IPS DF 19.7 (cell line): ENCODE data around the gene LYRM1.
"Not testable (repeated sequence)": the region's sequence is repeated elsewhere in the genome, so short reads cannot be mapped to it uniquely, and the experiment has no call there.

Source experiments
- DNase-seq: peaks from one replicate; pipeline ENCODE4 v3.0.0-alpha.2; 2013; ENCODE audit warnings: low read depth, low spot score

LYRM1 gene

DNA sequence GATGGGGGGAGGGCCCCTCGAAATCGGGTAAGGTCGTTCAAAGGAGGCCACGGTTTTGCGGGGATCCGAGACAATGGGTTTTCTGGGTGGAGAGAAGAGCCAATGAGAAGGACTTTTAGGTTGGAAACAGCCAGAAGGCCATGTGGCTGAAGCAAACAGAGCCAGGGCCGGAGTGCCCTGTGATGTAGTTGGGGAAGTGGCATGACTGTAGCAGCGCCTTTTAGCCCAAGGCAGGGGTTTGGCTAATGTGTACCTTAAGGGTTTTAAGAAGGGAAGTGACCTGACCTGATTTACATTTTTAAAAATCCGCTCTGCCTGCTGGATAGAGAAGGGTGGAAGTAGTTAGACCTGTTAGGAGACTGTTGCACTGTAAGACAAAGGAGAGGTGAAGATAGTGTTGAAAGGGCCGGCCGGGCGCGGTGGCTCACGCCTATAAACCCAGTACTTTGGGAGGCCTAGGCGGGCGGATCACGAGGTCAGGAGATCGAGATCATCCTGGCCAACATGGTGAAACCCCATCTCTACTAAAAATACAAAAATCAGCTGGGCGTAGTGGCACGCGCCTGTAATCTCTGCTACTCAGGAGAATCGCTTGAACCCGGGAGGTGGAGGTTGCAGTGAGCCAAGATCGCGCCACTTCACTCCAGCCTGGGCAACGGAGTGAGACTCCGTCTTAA is 1.0 kb downstream of the LYRM1 start:
- DNase-seq: no peak

DNA sequence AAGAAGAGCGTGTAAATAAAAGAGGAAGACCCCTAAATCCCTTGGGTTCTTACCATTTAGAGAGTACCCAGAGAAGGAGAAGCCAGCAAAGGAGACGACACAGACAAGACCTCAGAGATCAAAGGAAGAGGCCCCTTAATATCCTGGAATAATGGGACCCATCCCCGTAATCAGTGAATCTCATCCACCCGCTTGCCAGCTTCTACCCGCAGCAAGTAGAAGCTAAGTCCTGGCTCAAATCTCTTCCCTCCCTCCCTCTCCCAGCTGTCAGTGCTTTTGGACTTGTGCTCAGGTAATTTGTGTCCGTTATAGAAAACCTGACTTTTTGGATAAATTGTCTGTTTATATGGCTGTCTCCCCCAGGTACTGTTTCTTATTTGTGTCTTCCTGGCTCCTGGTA is 1.9 kb downstream of the LYRM1 start:
- DNase-seq: no peak

DNA sequence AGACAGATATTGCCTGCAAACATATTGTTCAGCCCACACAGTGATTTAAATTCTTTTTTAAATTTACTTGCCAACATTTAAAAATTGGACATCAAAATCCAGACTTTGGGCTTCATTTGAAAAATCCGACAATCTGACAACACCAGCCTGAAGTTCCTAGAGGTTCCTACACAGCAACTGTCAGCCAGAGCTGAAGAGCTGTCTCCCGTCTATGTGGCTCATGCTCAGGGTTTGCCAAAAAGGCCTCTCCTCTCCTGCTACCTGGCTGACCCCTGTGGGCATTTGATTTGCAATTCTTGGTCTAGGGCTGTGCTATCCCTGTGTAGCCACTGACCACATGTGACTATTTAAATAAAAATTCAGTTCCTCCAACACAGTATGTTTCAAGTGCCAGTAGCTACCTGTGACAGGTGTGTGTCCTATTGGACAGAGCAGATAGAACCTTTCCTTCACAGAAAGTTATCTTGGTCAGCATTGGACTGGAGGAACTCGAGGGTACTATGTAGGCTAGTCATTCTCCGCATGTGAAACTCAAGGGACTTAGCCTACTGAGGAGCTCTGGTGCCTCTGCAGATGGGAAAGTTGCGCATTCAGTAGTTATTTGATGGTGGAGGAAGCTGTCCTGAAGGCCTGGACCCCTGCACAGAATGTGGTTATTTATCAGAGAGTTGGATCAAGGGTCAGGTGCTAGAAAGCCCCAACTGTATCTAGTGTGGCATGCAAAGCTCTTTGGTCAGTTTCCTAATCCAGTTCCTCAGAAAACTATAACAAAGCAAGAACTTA is 2.7 kb downstream of the LYRM1 start:
- DNase-seq: no peak

DNA sequence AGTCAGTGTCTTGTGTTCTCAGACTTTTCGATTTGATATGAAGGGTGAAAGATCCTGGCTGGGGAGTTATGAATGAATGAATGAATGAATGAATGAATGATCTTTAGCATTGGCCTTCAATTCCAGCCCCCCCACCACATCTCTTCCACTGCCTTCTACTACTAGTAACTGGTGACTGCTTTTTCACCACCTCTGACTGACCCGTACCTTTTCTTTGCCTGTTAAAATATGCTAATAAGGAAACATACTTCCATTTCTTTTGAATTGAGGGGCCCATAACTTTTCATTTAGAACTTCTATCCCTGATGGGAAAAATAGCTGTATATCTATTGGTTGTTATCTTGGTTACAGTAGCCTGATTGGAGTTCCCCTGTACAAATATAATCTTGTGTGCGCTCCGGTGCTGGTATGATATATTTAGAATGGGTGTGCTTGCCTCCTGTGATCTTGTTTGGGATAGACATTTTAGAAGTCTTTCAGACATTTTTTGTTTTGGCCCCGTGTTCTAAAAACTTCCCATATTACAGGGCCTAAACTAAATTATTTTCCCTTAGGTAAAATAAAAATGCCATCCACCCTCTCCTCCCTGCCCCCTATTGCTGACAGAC is 3.4 kb downstream of the LYRM1 start:
- no peak for DNase-seq

DNA sequence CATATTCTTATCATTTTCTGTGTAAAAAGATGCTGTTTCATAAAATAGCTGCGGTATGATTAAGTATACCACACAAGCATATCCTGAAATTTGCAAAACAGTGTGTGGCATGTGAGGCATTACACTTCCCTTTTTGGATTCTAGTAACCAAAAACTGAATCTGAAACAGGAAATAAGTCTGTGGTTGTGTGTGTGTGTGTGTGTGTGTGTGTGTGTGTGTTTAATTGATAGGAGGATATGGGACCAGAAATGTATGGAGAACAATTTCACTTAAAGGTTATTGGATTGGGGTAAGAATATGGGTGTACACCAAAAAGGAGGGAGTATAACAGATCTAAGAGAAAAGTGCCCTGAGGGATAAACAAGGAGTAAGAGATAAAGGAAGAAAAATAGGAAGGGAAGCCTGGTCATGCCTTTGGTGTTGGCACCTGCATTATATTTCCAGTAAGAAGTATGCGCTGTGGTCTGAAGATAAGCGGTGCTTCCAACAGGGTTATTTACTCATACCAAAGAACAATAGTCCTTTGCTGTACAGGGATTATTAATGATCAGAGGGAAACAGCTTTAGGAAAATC is 4.0 kb downstream of the LYRM1 start:
- DNase-seq: no peak

DNA sequence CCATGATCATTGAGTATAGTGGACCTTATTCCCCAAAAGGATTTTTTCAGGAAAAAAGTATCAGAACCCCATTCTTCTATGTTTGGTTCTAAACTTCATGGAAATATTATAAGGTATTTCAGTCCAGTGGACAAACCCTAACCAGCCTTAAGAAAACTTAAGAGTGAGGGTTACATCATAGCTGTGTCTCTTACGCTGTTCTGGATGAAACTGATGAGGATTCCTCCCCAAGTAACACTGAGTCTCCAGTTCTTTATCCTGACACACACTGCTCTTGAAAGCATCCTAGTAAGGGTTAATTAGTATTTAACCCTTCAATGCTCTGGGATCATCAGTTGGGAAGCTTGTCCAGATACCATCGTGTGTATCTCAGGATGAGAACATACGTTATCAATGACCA is 5.0 kb downstream of the LYRM1 start:
- no peak for DNase-seq

DNA sequence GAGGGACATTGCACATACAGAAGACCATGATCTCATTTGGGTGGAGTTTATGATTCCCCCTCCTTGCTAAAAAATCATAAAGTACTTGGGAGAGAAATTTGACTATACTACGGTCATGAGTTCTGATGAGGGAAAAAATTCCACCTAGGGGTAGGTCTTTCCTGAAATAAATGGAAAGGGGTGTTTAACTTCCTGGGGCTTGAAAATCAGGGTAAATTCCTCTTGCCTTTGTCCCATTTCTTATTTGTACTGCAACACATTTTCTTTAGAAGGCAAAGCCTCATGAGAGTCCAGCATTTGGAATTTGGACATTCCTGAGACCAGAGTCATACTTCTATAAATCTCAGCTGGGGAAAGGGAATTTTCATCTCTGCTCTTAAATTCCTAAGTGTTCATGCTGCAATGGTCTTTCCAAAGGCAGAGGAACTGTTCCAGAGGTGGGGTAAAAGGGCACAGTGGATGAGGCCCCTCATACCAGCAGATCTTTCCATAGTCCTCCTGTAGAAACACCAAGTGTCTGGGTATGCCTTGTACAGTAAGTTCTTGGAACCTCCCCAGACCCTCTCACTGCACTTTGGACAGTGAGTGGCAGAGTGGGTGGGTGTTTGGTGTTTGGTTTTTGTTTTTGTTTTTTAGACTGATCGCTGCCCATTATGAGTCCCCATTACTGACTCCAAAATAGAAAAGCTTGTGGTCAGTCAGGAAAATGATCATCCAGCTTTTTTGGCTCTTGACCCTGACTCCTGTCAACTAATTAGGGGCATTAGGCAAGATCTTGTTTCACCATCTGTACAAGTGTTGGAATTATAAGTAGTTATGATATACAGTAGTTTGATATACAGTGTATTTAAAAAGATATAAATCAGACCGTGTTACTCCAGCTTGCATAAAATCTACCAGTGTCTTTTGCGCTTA is 6.0 kb downstream of the LYRM1 start:
- no peak for DNase-seq

DNA sequence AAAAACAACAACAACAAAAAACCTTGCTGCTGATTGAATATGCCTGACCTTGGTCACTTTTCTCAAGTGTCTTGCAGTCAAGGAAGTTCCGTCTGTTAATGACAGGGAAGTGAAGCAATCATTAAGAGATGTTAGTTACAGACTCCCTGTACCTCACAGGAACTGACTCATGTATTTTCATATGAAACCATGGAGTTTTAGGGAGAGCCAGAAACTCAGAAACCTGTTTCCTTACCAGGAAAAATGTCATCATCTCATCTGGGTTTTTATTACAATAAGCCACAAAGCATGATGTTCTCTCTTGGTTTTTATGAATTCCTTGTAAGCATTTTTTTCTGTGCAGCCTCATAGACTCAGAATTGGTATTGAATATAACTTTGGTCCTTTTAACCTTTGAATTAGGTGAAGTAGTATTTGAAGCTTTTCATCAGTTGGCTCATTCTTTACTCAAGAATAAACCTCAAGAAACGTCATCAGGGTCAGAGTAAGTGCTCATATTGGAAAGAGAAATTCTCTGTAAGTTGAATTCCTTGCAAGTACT is 10.3 kb downstream of the LYRM1 start:
- no peak for DNase-seq

DNA sequence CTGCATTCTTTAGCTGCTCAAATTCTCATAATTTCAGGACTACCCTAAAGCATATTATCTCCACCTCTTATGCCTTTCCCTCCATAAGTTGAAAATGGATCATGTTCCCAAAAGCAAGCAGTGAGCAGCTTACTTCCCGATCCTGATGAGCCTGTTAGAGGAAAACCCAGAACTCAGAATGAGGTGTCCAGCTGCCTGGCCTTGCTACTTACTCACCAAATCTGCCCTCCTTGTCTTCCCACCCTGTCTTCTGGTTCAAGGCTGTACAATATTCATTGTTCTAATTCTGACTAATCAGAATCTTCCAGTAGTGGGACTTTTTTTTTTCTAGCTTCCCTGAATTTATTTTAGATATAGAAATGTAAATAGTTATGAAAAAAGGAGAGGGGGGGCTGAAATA is 10.8 kb downstream of the LYRM1 start:
- DNase-seq: no peak

DNA sequence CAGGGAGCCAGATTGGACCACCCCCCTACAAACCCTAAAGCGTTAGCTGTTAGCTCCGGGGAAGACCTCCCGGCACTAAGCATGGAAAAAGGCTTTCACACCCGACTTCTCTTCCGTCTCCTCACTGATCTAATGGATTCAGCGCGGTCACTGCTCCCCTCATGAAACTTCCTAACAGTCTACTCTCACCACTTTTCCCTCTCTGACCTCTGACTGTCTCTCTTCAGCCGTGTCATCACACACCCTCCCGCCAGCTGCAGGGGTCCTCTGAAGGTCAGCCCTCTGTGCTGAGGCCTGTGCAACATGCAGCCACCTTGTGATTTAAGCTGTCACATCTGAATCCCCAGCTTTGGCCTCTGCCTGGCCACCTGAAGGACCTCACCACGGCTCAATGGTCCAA is 15.7 kb downstream of the LYRM1 start:
- no peak for DNase-seq

DNA sequence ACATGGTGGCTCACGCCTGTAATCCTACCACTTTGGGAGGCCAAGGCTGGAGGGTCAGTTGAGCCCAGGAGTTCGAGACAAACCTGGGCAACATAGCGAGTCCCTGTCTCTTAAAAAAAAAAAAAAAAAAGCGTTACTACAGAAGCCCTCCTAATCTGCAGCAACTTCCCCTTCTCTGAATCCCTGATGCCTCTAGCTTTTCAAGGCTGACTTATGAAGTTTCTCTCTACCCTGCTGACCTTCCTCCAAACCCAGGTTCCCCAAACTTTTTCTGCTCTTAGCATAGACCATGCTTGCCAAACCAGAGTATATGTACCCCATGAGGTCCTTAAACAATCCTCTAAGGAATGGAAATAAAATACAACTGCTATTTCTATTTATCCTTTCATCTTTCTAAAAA is 16.4 kb downstream of the LYRM1 start:
- DNase-seq: no peak

DNA sequence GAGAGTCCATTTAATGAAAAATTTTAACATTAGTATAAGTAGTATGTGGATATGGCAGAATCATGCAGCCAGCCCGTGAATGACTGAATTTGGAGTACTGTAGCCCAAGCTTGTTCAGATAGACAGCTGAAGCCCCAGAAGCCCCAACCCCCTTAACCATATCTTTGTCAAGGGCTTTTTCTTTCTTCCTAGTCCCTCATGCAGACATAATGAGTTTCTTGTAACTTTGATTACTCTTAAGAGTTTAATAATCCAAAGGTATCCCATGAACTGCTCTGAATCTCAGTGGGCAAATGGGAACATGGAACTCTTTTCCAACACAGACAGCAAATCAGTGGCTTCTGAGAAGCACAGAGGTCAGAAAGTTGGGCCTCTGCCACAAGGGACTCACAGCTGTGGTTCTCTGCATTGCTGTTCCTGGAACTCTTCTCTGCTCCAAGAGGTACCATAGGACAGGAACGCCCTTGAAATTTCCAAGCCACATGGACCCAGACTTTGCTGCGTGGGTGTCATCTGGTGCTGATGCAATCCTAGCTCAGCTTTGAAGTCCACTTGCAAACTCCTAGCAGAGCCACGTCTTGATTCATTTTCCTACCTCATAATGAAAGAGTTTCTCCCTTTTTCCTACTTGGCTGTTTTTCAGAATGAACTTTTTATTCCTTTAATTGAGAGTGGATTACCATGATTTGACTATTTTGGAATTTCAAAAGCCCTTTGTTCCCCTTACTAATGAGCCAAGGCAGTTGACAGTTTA is 18.1 kb downstream of the LYRM1 start:
- no peak for DNase-seq

DNA sequence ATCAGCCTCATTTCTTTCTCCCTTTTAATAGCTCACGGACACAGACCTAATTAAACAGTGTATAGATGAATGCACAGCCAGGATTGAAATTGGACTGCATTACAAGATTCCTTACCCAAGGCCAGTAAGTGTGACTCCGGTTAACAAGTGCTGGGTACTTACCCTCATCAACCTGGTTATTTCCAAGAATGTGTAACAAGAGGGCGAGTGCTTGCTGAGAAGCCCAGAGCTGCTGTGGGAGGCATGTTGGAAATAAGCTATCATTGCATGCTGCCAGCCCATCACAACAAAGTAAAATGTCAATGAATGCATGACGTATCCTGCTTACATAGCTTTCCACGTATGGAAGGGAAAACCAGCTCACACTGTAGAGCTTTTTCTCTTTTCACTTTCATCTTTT is 19.5 kb downstream of the LYRM1 start:
- DNase-seq: no peak

DNA sequence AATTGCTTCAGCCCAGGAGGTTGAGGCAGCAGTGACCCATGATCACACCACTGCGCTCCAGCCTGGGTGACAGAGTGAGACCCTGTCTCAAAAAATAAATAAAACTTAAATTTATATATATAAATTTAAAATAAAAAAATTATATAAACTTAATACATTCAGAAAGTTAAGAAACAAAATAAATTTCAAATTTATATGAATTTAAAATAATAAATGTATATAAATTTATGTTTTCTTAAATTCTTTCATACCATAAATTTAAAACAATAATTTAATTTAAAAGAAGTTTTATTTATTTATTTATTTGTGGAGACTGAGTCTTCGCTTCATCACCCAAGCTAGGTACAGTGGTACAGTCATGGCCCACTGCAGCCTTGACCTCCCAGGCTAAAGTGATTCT is 20.2 kb downstream of the LYRM1 start:
- no peak for DNase-seq

DNA sequence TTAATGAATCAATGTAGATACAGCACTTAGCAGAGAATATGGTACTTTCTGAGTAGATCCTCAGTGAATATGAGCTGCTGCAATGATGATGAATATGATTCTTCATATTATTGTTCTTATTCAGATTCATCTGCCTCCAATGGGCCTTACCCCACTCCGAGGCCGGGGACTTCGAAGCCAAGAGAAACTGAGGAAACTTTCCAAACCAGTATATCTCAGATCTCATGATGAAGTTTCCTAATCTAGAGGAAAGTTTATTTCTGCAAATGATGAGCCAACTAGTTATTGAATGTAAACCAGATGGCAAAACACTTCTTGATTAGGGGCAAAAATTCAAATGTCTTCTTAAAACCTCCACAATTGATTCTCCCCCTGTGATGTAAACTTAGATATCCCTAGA is 23.3 kb downstream of the LYRM1 start:
- DNase-seq: no peak

DNA sequence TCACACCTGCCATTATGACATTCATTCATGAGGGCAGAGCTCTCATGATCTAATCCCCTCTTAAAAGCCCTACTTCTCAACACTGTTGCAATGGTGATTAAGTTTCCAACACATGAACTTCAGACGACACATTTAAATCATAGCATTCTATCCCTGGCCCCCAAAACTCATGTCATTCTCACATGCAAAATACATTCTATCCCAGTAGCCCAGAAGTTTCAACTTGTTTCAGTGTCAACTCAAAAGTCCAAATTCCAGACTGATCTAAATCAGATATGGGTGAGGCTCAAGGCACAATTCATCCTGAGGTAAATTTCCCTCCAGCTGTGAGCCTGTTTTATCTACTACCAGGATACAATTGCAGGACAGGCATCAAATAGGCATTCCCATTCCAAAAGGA is 25.2 kb downstream of the LYRM1 start:
- DNase-seq: no peak

DNA sequence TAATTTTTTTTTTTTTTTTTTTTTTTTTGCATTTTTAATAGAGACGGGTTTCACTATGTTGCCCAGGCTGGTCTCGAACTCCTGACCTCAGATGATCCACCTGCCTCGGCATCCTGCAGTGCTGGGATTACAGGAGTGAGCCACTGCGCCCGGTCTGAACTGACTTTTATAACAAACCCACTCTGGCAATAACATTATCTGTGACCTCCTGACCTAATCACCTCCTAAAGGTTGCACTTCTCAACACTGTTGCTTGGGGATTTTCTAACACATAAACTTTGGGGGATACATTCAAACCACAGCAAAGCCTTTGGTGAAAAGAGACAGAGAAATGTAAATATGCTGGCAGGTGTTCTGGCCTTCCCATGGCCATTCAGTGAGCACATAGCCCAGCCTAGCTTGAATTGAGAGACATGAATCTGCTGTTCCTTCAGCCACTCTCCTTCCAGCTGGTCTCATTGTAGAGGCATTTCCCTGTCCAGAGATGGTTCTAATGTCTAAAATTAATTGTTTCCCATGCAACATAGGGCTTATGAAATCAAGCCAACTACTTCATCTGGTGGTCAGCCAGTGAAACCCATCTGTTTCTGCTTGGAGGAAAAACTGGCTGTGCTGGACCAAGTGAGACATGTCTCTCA is 28.3 kb downstream of the LYRM1 start:
- no peak for DNase-seq

DNA sequence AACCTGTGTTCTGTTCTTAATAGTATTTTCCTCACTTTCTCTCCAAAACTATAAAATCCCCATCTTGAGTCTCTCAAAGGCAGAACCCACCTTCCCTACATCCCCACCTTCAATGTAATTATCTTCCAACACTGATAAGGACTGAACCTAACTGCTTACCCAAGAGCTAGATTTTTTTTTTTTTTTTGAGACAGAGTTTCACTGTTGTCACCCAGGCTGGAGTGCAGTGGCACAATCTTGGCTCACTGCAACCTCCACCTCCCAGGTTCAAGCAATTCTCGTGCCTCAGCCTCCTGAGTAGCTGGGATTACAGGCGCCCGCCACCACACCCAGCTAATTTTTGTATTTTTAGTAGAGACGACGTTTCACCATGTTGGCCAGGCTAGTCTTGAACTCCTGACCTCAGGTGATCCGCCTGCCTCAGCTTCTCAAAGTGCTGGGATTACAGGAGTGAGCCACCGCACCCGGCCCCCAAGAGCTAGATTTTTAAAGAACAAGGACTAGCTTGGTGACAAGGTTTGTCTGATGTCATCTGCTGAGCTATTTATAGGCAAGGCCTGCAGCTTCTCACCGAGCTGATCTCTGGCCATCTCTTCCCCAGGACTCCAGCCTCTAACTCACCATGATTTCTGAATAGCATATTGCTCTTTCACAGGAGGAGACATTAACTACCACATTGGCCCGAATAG is 29.2 kb downstream of the LYRM1 start:
- DNase-seq: not testable (repeated sequence)

DNA sequence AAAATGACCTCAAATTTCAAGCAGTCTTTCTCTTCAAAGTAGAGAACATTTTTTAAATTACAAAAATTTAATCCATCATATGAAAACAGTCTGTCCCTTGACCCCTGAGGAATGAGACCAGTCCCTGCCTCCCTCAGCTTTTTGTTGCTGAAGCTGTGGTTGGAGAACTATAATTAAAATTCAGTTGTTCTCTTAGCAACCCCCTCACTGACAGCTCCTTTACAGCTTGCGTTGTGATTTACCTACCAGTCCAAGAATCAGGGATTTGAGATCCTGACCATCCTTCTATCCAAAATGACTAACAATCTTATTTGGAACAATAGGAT is 29.8 kb downstream of the LYRM1 start:
- no peak for DNase-seq
